HEK293 (cell line): ENCODE results near the gene CDT1.

ENCODE experiments used
- YY1 ChIP-seq: fragments of 450-650 bp; formaldehyde crosslinking; IDR thresholded peaks from 2 replicates; pipeline ENCODE4 v1.5.1; 2018; ENCODE audit warnings: missing biosample characterization, missing genetic modification characterization
- ZNF138 ChIP-seq: fragments of 450-650 bp; formaldehyde crosslinking; IDR thresholded peaks from 2 replicates; pipeline ENCODE4 v1.5.1; 2016; ENCODE audit warnings: missing biosample characterization, missing genetic modification characterization, borderline replicate concordance
- ZNF274 ChIP-seq, 2 experiments: fragments of 200-500 bp in 1 of 2; fragments of 450-650 bp in 1 of 2; sonication (Bioruptor generic) in 1 of 2; formaldehyde crosslinking in 1 of 2; IDR thresholded peaks; 2 replicates each; pipeline versions ENCODE4 v1.5.1 to v1.6.1; 2014 to 2016; ENCODE audit warnings: borderline replicate concordance in 1 of 2, inconsistent platforms in 1 of 2, low read length in 1 of 2, missing biosample characterization in 1 of 2, missing genetic modification characterization in 1 of 2
- ZNF391 ChIP-seq: fragments of 450-650 bp; formaldehyde crosslinking; IDR thresholded peaks from 2 replicates; pipeline ENCODE4 v1.5.1; 2016; ENCODE audit warnings: low read depth, missing biosample characterization, missing genetic modification characterization, borderline replicate concordance
- ZNF670 ChIP-seq: fragments of 450-650 bp; formaldehyde crosslinking; IDR thresholded peaks from 2 replicates; pipeline ENCODE4 v1.5.1; 2016; ENCODE audit warnings: missing biosample characterization, missing genetic modification characterization, low read depth
- TF ChIP-seq, protein P1 (sequence below): fragments of 450-650 bp; formaldehyde crosslinking; IDR thresholded peaks from 2 replicates; pipeline ENCODE4 v1.5.1; 2016; ENCODE audit warnings: missing biosample characterization, missing genetic modification characterization
- TF ChIP-seq, protein P2 (sequence below): fragments of 450-650 bp; formaldehyde crosslinking; IDR thresholded peaks from 2 replicates; pipeline ENCODE4 v1.5.1; 2016; ENCODE audit warnings: missing biosample characterization, missing genetic modification characterization
- TF ChIP-seq, protein P3 (sequence below): fragments of 450-650 bp; formaldehyde crosslinking; conservative IDR thresholded peaks from 2 replicates; pipeline ENCODE4 v1.5.1; 2016; ENCODE audit warnings: low read depth, missing biosample characterization, missing genetic modification characterization
- TF ChIP-seq, protein P4 (sequence below): fragments of 450-650 bp; formaldehyde crosslinking; IDR thresholded peaks from 2 replicates; pipeline ENCODE4 v1.5.1; 2016; ENCODE audit warnings: missing biosample characterization, missing genetic modification characterization

DNA sequence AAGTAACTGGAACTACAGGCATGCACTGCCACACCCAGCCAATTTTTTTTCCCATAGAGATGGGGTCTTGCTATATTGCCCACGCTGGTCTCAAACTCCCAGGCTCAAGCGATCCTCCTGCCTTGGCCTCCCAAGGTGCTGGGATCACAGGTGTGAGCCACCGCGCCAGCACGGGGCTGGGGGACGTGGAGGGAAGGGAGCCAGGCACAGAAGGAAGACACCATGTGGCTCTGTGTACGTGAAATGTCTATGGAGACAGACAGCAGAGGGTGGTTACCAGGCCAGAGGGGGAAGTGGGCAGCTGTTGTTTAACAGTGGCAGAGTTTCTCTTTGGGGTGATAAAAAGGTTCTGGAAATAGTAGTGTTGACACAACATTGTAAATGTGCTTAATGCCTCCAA is 14.0 kb upstream of the CDT1 start:
- TF ChIP-seq, protein P1, sequence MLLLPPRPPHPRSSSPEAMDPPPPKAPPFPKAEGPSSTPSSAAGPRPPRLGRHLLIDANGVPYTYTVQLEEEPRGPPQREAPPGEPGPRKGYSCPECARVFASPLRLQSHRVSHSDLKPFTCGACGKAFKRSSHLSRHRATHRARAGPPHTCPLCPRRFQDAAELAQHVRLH (tag by site-specific recombination) = no peak
- no peak for TF ChIP-seq ZNF670 (tag by site-specific recombination)
- TF ChIP-seq ZNF391 (tag by site-specific recombination) = no peak
- TF ChIP-seq, protein P2, sequence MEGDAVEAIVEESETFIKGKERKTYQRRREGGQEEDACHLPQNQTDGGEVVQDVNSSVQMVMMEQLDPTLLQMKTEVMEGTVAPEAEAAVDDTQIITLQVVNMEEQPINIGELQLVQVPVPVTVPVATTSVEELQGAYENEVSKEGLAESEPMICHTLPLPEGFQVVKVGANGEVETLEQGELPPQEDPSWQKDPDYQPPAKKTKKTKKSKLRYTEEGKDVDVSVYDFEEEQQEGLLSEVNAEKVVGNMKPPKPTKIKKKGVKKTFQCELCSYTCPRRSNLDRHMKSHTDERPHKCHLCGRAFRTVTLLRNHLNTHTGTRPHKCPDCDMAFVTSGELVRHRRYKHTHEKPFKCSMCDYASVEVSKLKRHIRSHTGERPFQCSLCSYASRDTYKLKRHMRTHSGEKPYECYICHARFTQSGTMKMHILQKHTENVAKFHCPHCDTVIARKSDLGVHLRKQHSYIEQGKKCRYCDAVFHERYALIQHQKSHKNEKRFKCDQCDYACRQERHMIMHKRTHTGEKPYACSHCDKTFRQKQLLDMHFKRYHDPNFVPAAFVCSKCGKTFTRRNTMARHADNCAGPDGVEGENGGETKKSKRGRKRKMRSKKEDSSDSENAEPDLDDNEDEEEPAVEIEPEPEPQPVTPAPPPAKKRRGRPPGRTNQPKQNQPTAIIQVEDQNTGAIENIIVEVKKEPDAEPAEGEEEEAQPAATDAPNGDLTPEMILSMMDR (tag by site-specific recombination) = no peak
- TF ChIP-seq, protein P3, sequence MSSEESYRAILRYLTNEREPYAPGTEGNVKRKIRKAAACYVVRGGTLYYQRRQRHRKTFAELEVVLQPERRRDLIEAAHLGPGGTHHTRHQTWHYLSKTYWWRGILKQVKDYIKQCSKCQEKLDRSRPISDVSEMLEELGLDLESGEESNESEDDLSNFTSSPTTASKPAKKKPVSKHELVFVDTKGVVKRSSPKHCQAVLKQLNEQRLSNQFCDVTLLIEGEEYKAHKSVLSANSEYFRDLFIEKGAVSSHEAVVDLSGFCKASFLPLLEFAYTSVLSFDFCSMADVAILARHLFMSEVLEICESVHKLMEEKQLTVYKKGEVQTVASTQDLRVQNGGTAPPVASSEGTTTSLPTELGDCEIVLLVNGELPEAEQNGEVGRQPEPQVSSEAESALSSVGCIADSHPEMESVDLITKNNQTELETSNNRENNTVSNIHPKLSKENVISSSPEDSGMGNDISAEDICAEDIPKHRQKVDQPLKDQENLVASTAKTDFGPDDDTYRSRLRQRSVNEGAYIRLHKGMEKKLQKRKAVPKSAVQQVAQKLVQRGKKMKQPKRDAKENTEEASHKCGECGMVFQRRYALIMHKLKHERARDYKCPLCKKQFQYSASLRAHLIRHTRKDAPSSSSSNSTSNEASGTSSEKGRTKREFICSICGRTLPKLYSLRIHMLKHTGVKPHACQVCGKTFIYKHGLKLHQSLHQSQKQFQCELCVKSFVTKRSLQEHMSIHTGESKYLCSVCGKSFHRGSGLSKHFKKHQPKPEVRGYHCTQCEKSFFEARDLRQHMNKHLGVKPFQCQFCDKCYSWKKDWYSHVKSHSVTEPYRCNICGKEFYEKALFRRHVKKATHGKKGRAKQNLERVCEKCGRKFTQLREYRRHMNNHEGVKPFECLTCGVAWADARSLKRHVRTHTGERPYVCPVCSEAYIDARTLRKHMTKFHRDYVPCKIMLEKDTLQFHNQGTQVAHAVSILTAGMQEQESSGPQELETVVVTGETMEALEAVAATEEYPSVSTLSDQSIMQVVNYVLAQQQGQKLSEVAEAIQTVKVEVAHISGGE (tag by site-specific recombination) = no peak
- TF ChIP-seq ZNF274 (IDR thresholded peaks at IDR 0.05; ENCODE audit: low read length) = no peak
- no peak for TF ChIP-seq ZNF274 (tag by site-specific recombination; IDR thresholded peaks at IDR 0.05; ENCODE audit: borderline replicate concordance)
- TF ChIP-seq YY1 (tag by site-specific recombination) = no peak
- TF ChIP-seq, protein P4, sequence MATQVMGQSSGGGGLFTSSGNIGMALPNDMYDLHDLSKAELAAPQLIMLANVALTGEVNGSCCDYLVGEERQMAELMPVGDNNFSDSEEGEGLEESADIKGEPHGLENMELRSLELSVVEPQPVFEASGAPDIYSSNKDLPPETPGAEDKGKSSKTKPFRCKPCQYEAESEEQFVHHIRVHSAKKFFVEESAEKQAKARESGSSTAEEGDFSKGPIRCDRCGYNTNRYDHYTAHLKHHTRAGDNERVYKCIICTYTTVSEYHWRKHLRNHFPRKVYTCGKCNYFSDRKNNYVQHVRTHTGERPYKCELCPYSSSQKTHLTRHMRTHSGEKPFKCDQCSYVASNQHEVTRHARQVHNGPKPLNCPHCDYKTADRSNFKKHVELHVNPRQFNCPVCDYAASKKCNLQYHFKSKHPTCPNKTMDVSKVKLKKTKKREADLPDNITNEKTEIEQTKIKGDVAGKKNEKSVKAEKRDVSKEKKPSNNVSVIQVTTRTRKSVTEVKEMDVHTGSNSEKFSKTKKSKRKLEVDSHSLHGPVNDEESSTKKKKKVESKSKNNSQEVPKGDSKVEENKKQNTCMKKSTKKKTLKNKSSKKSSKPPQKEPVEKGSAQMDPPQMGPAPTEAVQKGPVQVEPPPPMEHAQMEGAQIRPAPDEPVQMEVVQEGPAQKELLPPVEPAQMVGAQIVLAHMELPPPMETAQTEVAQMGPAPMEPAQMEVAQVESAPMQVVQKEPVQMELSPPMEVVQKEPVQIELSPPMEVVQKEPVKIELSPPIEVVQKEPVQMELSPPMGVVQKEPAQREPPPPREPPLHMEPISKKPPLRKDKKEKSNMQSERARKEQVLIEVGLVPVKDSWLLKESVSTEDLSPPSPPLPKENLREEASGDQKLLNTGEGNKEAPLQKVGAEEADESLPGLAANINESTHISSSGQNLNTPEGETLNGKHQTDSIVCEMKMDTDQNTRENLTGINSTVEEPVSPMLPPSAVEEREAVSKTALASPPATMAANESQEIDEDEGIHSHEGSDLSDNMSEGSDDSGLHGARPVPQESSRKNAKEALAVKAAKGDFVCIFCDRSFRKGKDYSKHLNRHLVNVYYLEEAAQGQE (tag by site-specific recombination) = no peak
- no peak for TF ChIP-seq ZNF138
